EL (cell line): ENCODE results near the gene GORAB.

ENCODE experiments used
- DNase-seq: peaks from one replicate; pipeline ENCODE4 v3.0.0-alpha.2; 2016

Gene GORAB

GRCh38 chr1:170593173-170594011 is 61.4 kb downstream of the GORAB start:
- DNase-seq, result peak; percentile 7

- no peak for DNase-seq
Measured at GRCh38 chr1:170594066-170594626, 62.2 kb downstream of the GORAB start.

- no peak for DNase-seq
Measured at GRCh38 chr1:170596701-170597100, 64.7 kb downstream of the GORAB start.

DNA sequence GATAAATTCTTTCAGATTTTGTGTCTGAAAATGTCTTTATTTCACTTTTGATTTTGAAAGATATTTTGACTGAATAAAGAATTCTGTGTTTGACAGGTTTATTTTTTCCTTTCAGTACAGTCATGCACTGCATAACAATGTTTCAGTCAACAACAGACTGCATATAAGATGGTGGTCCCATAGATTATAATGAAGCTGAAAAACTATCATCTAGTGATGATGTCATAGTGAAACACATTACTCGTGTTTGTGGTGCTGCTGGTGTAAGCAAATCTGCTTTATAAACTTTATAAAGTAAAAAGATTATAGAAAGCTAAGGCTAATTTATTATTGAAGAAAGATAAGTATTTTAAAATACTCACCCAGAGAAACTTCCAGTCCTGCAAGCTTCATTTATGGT is 66.7 kb downstream of the GORAB start:
- no peak for DNase-seq

DNA sequence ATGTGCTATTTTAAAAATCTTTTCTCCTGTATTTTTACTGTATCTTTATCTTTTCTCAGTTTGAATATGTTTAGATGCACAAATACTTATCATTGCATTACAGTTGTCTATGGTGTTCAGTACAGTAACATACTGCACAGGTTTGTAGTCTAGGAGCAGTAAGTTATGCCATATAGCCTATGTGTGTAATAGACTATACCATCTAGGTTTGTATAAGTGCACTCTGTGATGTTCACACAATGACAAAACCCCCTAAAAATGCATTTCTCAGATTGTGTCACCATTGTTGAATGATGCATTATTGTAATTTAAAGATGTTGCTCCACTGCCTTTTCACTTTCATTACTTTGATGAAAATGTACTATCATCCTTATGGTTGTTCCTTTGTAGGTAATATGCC is 67.1 kb downstream of the GORAB start:
- DNase-seq, result no peak

DNA sequence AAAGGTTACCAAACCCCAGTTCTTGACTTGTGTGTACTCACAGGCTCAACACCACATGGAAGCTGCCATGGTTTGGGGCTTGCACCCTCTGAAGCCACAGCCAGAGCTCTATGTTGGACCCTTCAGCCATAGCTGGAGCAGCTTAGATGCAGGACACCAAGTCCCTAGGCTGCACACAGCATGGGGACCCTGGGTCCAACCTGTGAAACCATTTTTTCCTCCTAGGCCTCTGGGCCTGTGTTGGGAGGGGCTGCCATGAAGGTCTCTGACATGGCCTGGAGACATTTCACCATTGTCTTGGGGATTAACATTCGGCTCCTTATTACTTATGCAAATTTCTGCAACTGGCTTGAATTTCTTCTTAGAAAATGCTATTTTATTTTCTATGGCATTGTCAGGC is 69.9 kb downstream of the GORAB start:
- no peak for DNase-seq
